K562 treated with DMSO at 1 percent for 12 hours (cell line): ENCODE data around the gene ZNF585A. TPM values are rescaled to one million over a fixed set of nuclear protein-coding genes. Genes with fewer than 3 reads are reported as not detected.

Experiments
- total RNA-seq: library from RNA; unstranded; fragments of 300-600 nt; gene quantifications from 2 replicates; pipeline ENCODE4 v1.2.3, GENCODE V29; 2022; ENCODE audit not compliant: insufficient read depth

ZNF585A gene
- total RNA-seq, result 9.7 and 10.7 TPM in 2 replicates

DNA sequence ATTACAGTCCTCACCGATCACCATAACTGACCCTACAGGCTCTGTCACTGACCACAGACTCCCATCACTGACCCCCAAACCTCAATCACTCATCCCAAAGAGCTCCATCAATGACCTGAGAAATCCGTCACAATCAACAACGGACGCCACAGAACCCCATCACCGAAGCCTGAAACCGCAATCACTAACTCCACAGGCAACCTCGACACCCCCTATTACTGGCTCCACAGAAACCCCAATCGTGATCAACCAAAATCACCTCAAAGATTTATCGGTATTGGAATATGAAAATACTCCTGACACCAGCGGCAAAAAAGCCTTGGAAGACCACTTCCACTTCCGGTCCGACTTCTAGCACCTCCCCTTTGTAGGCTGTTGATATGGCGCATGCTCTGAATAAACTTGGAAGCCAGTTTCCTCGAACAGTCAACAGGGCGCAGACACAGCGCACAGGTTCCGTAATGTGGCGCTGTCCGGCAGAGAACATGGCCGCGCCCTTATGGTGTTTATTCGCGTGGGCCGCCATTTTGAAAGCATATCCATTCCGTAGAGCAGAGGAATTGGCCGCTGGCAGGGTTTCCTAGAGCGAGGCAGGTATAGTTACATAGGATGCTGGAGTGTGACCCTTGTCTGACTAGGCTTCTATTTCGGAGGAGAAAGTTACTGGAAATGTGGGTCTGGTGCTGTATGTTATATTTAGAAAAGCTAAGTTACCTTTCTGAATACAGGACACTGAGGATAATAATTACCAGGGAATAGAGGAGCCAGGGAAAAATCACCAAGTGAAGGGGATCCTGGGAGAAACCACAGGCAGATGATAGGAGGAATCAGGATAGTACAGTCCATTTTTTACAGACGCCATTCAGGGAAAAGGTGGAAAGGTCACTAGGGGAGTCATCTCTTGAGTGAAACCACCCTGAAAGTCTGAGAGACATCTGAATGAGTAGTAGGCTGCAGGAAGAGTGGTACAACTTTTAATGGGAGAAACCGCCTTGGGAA lies at the start of gene ZNF585A:
Gene ZNF585A, minus strand, starts transcription at position 328 of the 999 bp plus-strand sequence. CDS start 2,785 bp downstream, outside the sequence.

DNA sequence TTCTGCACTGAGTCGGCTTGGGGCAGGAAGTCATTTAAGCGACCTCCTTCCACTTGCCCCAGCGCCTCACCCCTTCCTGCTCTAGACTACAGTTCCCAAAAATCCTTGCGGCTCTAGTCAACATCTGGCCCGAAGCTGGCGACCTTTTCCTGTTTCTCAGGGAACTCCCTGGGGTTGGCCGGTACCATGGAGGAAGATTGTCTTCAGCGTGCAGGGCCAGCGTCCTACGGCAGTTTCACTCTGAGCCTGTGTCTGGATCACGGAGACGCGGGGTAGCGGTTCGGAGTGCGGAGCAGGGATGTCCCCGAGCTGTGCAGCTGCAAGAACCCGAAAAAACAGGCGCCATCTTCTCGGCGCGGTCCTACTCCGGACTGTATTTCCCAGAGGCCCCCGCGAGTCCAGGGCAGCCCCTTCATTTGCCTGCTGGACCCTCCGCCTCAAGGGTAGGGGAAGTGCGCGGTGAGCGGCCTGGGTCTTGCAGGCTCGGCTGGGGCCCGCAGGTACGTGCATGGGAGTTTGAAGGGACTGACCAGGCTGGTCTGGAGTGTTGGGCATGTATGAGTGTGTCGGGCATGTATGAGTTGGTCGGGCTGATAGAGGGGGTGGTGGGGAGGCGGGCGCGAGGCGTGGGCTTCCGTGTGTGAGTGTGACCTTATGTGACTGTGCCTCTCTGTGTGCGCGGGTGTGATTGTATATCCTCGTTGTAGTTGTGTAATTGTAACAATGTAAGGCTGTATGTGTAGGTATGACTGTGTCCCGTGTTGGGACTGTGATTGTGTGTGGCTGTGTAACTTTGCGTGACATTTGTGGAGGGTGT lies 45.5 kb upstream of the ZNF585A start, which contains the start of gene ZNF383:
Gene ZNF383, plus strand, starts transcription at position 440 of the 817 bp plus-strand sequence. CDS start 12,240 bp downstream, outside the sequence.

Other genes starting within 250 kb of the ZNF585A start
- gene ZNF420, start 94.3 kb downstream of the ZNF585A start, total RNA-seq, result 2.2 and 5.8 TPM in 2 replicates
- 2.1 and 2.3 TPM in 2 replicates for gene ZNF585B, start 37.8 kb upstream of the ZNF585A start, total RNA-seq
- gene ZNF383, start 45.5 kb upstream of the ZNF585A start, total RNA-seq, result 1.7 and 4.5 TPM in 2 replicates
- 3.0 TPM in 1 of 2 replicates, not detected in the other for gene ZNF527, start 198.4 kb upstream of the ZNF585A start, total RNA-seq